Measurements from ENCODE around the gene REXO5.
A peak's percentile ranks its signal among the peaks of the same experiment; 100 is the strongest.
"Not testable (repeated sequence)": the region's sequence is repeated elsewhere in the genome, so short reads cannot be mapped to it uniquely, and the experiment has no call there.

REXO5 gene

GRCh38 chr16:20806168-20807050 lies at the start of gene REXO5, which contains the start of gene ERI2:
Gene REXO5, plus strand, starts transcription at chr16:20806527. Its CDS starts 427 bp downstream, at chr16:20806954.
Gene ERI2, minus strand, starts transcription at chr16:20806472. Its CDS starts 42 bp downstream, at chr16:20806430.
- peak; percentile 77 to 78 for DNase-seq

GRCh38 chr16:20760346-20760745 lies 46.0 kb upstream of the REXO5 start:
- DNase-seq, result no peak

- no peak for DNase-seq
Observed at GRCh38 chr16:20761175-20761574, 45.2 kb upstream of the REXO5 start.

- no peak for DNase-seq
Observed at GRCh38 chr16:20762404-20763123, 43.8 kb upstream of the REXO5 start.

- peak; percentile 81 to 86 for DNase-seq
Observed at GRCh38 chr16:20763461-20764232, 42.7 kb upstream of the REXO5 start, which contains the start of gene ACSM3. Gene ACSM3, plus strand, starts transcription at chr16:20764014. Its CDS starts 6,021 bp downstream, at chr16:20770035.

- DNase-seq, result not testable (repeated sequence)
Observed at GRCh38 chr16:20764448-20764847, 41.9 kb upstream of the REXO5 start.

- DNase-seq, result no peak
Observed at GRCh38 chr16:20765732-20766131, 40.6 kb upstream of the REXO5 start.

- DNase-seq, result no peak
Observed at GRCh38 chr16:20766294-20766693, 40.0 kb upstream of the REXO5 start.

GRCh38 chr16:20767577-20767976 lies 38.8 kb upstream of the REXO5 start:
- DNase-seq, result no peak

- no peak for DNase-seq
Observed at GRCh38 chr16:20768121-20768520, 38.2 kb upstream of the REXO5 start.

- no peak for DNase-seq
Observed at GRCh38 chr16:20768818-20769217, 37.5 kb upstream of the REXO5 start.

GRCh38 chr16:20773679-20774078 lies 32.6 kb upstream of the REXO5 start:
- no peak for DNase-seq

- peak; percentile 57 to 59 for DNase-seq
Observed at GRCh38 chr16:20774703-20775362, 31.5 kb upstream of the REXO5 start.

GRCh38 chr16:20781697-20782096 lies 24.6 kb upstream of the REXO5 start:
- DNase-seq, result no peak

GRCh38 chr16:20782470-20782869 lies 23.9 kb upstream of the REXO5 start:
- DNase-seq, result no peak

GRCh38 chr16:20784204-20784603 lies 22.1 kb upstream of the REXO5 start:
- DNase-seq, result no peak

GRCh38 chr16:20789130-20789529 lies 17.2 kb upstream of the REXO5 start:
- DNase-seq, result no peak

GRCh38 chr16:20791923-20792612 lies 14.3 kb upstream of the REXO5 start:
- DNase-seq, result no peak

GRCh38 chr16:20798364-20798763 lies 8.0 kb upstream of the REXO5 start:
- DNase-seq, result peak in 1 of 2 donors; percentile 14

- DNase-seq, result no peak
Observed at GRCh38 chr16:20799599-20799998, 6.7 kb upstream of the REXO5 start.

- DNase-seq, result no peak
Observed at GRCh38 chr16:20801278-20801677, 5.0 kb upstream of the REXO5 start.

GRCh38 chr16:20803192-20803560 lies 3.2 kb upstream of the REXO5 start:
- no peak for DNase-seq

Measured in CD4-positive, alpha-beta T cell treated with Interleukin-1 beta for 1 hour (primary cell).